GM12892 (cell line): ENCODE results near the gene EGLN2. TPM values are rescaled to one million over a fixed set of nuclear protein-coding genes. Genes with fewer than 3 reads are reported as not detected.

ENCODE experiments used
- DNase-seq: peaks from one replicate; pipeline ENCODE4 v3.0.0; 2011; ENCODE audit not compliant: insufficient read length
- FAIRE-seq: peaks from 2 replicates; lab custom pipeline; 2011; peaks lifted over from hg19 to GRCh38; lab: Jason Lieb, UNC
- POLR2A ChIP-seq: IDR thresholded peaks from 2 replicates; pipeline ENCODE4 v1.6.1; 2011; ENCODE audit warnings: low read depth, low read length, control low read depth
- POLR2AphosphoS5 ChIP-seq: IDR thresholded peaks from 2 replicates; pipeline ENCODE4 v1.6.1; 2011; ENCODE audit warnings: low read depth, low read length, control low read depth
- TAF1 ChIP-seq: IDR thresholded peaks from 2 replicates; pipeline ENCODE4 v1.6.1; 2011; ENCODE audit warnings: low read depth, mild to moderate bottlenecking, control low read depth, low read length, borderline replicate concordance
- polyA plus RNA-seq: library from polyadenylated mRNA; unstranded; fragments of >200 nt; gene quantifications from one replicate; pipeline ENCODE4 v1.2.1, GENCODE V29; 2012; ENCODE audit warnings: missing spikeins, inconsistent platforms; ENCODE audit not compliant: missing spikeins

The EGLN2 gene
- 41.3 TPM for polyA plus RNA-seq

- FAIRE-seq (peak; percentile 99), DNase-seq (peak; percentile 85)
- TF ChIP-seq POLR2AphosphoS5: no peak
- TF ChIP-seq POLR2A: peak; percentile 38; the same call in 1 of the 2 replicates
Measured at GRCh38 chr19:40798683-40799557, at the start of gene EGLN2. Gene EGLN2, plus strand, starts transcription at chr19:40799191. Its CDS starts 1,382 bp downstream, at chr19:40800573.

- peak; percentile 95 for FAIRE-seq
Measured at GRCh38 chr19:40750058-40750873, 48.7 kb upstream of the EGLN2 start, which contains the start of gene ACTMAP. Gene ACTMAP, minus strand, starts transcription at chr19:40750477. Its CDS starts 674 bp downstream, at chr19:40749803.

GRCh38 chr19:40750874-40751537 lies 48.0 kb upstream of the EGLN2 start, which contains the start of gene SNRPA:
Gene SNRPA, plus strand, starts transcription at chr19:40751203. Its CDS starts 206 bp downstream, at chr19:40751409.
- DNase-seq: peak; percentile 79
- TF ChIP-seq POLR2A: peak; percentile 83
- peak; percentile 84 for TF ChIP-seq POLR2AphosphoS5
- no peak; the same call in 1 of the 2 replicates for TF ChIP-seq TAF1
- FAIRE-seq: no peak

More at GRCh38 chr19:40750058-40750873, 48.7 kb upstream of the EGLN2 start, which contains the start of gene ACTMAP:
- no peak; the same call in 1 of the 2 replicates for TF ChIP-seq POLR2AphosphoS5
- TF ChIP-seq TAF1: peak; percentile 90
- TF ChIP-seq POLR2A: no peak; the same call in 1 of the 2 replicates
- peak; percentile 93 for DNase-seq

- no peak for FAIRE-seq
- no peak for DNase-seq
- no peak for TF ChIP-seq TAF1
- TF ChIP-seq POLR2A: no peak
Measured at GRCh38 chr19:40752257-40752781, 46.7 kb upstream of the EGLN2 start.

GRCh38 chr19:40754611-40755247 lies 44.3 kb upstream of the EGLN2 start:
- FAIRE-seq (no peak), DNase-seq (no peak)

GRCh38 chr19:40755248-40755624 lies 43.8 kb upstream of the EGLN2 start:
- DNase-seq (no peak), FAIRE-seq (no peak)
- TF ChIP-seq POLR2AphosphoS5 (no peak), POLR2A (no peak), TAF1 (no peak)

More at GRCh38 chr19:40754611-40755247, 44.3 kb upstream of the EGLN2 start:
- TF ChIP-seq POLR2A (no peak), POLR2AphosphoS5 (no peak), TAF1 (no peak)

- FAIRE-seq (no peak), DNase-seq (no peak)
- TF ChIP-seq POLR2A (no peak; the same call in 1 of the 2 replicates), TAF1 (no peak), POLR2AphosphoS5 (no peak)
Measured at GRCh38 chr19:40755791-40756190, 43.2 kb upstream of the EGLN2 start.

GRCh38 chr19:40756502-40757110 lies 42.4 kb upstream of the EGLN2 start:
- TF ChIP-seq POLR2AphosphoS5 (peak; percentile 32; the same call in 1 of the 2 replicates), TAF1 (no peak), POLR2A (0 out of 2 replicates have a peak, but pooled peaks have one; percentile 19)
- DNase-seq (no peak), FAIRE-seq (no peak)

GRCh38 chr19:40758491-40758890 lies 40.5 kb upstream of the EGLN2 start:
- FAIRE-seq: no peak
- no peak for DNase-seq
- no peak for TF ChIP-seq TAF1
- TF ChIP-seq POLR2A: no peak
- no peak for TF ChIP-seq POLR2AphosphoS5

- FAIRE-seq (no peak), DNase-seq (no peak)
- TF ChIP-seq TAF1 (no peak), POLR2AphosphoS5 (no peak), POLR2A (no peak)
Measured at GRCh38 chr19:40759352-40759751, 39.6 kb upstream of the EGLN2 start.
